ENCODE results near the gene HLA-DQB1.
"Not testable (repeated sequence)": the region's sequence is repeated elsewhere in the genome, so short reads cannot be mapped to it uniquely, and the experiment has no call there.

HLA-DQB1 gene

DNA sequence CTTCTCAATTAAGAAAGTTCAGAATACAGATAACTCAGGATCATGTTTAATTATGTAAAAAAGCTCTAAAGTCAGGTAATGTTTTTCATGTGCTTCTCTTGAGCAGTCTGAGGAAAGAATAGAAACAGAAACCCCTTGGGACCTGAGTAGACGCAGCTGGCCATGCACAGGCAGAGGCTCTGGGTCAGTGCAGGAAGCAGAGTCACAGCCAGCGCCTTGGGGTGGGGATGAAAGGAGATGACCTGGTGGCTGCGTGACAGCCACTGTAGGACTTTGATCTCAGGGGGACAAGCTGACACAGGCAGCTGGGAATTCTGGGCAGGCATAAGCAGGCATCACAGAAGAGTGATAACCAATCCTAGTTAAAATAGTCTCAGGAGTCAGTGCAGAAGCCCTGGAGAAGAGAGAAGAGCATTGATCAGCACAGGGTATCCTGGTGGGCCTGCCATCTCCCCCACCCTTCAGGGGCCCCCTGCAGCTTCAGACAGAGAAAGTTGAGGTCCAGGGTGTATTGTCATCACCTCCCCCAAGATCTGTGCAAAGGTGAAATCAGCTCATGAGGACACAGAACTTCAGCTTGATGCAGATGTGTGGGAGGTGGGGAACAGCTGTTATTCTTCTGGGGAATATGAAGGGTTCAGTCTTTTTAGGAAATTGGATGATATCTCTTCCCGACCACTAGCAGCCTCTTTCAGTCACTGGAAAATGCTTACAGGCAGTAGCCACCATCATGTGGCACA, 6.4 kb downstream of the HLA-DQB1 start:
- DNase-seq, result no peak

DNA sequence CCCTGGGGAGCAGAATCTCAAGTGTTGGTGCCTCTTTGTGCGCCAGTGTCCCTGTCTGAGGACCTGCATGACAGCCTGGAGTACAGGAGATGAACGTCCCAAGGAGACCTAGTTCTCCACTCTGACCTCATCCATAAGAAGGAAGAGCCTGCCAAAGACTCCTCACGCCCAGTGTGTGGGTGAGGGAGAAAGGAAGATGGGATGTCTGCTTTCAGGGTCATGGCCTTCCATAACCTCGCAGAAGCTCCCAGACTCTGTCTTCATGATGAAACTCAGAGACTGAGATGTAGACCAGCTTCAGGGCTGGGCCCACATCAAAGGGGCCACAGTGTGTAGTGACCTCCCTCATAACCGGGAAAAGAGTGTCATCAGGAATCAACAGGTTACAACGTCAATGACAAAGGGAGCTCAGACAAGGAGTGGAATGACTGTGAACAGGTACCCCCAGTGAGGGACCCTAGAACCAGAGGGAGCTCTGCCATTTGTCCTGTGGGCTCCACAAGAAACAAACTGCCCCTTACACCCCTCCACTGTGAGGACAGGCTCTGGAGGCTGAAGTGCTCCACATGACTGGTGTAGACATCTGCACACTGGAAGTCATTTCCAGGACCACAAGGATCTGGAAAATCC, 8.1 kb downstream of the HLA-DQB1 start:
- DNase-seq, result no peak

DNA sequence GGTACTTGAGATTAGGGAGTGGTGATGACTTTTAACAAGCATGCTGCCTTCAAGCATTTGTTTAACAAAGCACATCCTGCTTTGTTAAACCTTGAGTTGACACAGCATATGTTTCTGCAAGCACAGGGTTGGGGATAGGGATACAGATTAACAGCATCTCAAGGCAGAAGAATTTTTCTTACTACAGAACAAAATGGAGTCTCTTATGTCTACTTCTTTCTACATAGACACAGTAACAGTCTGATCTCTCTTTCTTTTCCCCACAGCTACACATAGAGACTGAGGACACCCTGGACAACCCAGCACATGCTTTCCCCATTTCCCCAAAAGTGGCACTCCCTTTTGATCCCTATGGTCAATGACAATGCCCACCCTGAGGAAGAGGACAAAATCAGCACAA, 8.6 kb downstream of the HLA-DQB1 start:
- DNase-seq, result not testable (repeated sequence)

DNA sequence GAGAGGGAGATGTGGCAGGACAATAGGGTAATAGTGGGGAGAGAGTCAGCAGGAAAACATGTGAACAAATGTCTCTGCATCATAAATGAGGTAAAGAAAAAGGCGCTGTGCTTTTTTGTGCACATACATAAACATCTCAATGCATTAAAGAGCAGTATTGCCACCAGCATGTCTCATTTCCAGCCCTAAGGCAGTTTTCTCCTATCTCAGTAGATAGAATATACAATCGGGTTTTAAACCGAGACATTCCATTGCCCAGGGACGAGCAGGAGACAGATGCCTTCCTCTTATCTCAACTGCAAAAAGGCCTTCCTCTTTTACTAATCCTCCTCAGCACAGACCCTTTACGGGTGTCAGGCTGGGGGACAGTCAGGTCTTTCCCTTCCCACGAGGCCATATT, 9.1 kb downstream of the HLA-DQB1 start:
- DNase-seq, result not testable (repeated sequence)

DNA sequence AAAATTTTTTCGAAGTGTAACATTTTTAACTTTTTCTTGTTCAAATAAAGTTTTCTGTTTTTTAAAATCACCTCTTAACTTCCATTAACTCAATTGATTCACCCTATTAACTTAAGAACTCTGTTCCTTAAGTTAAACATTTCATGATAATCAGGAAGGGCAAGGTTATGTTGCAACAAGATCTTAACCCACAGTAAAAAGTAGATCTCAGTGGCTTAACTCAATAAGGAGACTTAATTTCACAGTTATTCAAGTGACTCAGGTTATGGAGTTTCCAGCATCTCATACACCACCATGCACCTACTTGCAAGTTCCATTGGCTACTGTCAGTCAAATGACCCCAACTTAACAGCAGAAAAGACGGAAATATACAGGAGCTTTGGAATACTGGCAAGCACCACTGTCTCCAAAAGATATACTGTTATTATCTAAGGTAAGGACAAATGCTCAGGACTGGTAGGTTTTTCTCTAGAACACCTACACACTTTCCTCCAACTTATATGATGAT, 11.2 kb downstream of the HLA-DQB1 start:
- DNase-seq, result no peak

DNA sequence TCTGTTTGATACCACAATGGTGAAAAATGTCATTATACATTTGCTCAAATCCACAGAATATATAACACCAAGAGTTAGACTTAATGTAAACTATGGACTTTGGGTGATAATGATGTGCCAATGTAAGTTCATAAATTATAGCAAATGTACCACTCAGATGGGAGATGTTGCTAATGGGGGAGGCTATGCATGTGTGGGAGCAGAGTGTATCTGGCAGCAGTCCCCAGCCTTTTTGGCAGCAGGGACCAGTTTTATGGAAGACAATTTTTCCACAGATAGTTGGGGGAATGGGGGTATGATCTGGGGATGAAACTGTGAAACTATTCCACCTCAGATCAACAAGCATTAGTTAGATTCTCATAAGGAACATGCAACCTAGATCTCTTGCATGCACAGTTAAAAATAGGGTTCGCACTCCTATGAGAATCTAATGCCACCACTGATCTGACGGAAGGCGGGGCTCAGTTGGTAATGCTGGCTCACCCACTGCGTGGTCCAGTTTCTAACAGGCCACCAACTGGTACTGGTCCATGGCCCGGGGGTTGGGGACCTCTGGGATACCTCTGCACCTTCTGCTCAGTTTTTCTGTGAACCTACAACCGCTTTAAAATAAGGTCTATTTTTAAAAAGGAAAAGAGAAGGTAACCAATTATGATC, 21.3 kb downstream of the HLA-DQB1 start:
- DNase-seq, result no peak

DNA sequence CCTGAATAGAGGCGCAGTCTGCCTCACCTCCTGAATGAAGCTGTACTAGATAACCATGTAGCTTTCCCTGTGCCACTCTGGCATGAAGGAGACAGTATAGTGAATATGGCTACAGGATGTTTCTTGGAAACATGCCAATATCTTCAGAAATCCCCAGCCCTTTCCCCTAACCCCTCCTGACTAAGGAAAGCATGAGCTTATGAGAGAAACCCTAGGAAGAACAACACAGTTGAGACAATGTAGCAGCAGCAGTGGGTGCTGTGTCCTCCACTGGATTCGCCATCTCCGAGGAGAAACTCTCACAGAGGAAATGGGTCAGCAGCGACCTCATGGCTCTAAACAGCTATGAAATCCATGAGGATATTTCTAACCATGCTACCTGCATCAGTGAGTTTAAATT, 22.6 kb downstream of the HLA-DQB1 start:
- no peak for DNase-seq

DNA sequence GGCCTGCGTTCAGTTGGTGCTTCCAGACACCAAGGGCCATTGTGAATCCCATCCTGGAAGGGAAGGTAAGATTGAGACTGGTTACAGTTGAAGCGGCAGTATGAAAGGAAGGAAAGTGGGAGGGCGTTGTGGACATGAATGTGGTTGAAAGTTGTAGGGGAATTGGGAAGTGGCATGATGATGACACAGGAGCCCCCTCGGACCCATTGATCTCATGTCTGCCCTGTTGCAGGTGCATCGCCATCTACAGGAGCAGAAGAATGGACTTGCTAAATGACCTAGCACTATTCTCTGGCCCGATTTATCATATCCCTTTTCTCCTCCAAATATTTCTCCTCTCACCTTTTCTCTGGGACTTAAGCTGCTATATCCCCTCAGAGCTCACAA, 23.7 kb downstream of the HLA-DQB1 start:
- no peak for DNase-seq

DNA sequence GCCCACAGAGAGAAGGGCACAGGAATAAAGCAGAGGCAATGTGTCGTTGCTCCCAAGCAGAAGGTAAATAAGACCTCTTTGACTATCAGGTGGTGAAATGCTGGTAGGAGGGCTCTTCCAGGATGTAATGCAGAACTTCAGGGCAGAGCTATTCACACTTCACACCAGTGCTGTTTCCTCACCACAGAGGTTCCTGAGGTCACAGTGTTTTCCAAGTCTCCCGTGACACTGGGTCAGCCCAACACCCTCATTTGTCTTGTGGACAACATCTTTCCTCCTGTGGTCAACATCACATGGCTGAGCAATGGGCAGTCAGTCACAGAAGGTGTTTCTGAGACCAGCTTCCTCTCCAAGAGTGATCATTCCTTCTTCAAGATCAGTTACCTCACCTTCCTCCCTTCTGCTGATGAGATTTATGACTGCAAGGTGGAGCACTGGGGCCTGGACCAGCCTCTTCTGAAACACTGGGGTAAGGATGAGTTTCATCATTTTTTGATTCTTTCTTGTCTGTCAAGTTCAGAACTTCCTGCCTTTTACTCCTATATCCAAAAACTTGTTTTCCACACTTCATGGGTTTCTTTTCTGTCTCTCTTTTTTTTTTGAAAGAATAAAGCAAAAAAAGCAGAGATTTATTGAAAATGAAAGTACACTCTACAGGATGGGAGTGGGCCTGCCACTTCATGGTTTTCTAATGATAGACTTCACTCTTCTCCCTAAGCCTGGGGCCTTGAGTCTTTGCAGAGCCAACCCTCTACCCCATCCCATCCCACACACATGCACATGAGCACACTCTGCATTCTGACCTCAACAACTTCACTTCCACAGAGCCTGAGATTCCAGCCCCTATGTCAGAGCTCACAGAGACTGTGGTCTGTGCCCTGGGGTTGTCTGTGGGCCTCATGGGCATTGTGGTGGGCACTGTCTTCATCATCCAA, 24.4 kb downstream of the HLA-DQB1 start:
- DNase-seq, result not testable (repeated sequence)

DNA sequence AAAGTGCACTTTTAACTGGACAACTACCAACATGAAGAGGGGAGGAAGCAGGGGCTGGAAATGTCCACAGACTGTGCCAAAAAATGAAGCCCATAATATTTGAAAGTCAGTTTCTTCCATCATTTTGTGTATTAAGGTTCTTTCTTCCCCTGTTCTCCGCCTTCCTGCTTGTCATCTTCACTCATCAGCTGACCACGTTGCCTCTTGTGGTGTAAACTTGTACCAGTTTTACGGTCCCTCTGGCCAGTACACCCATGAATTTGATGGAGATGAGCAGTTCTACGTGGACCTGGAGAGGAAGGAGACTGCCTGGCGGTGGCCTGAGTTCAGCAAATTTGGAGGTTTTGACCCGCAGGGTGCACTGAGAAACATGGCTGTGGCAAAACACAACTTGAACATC, 25.3 kb downstream of the HLA-DQB1 start:
- no peak for DNase-seq

DNA sequence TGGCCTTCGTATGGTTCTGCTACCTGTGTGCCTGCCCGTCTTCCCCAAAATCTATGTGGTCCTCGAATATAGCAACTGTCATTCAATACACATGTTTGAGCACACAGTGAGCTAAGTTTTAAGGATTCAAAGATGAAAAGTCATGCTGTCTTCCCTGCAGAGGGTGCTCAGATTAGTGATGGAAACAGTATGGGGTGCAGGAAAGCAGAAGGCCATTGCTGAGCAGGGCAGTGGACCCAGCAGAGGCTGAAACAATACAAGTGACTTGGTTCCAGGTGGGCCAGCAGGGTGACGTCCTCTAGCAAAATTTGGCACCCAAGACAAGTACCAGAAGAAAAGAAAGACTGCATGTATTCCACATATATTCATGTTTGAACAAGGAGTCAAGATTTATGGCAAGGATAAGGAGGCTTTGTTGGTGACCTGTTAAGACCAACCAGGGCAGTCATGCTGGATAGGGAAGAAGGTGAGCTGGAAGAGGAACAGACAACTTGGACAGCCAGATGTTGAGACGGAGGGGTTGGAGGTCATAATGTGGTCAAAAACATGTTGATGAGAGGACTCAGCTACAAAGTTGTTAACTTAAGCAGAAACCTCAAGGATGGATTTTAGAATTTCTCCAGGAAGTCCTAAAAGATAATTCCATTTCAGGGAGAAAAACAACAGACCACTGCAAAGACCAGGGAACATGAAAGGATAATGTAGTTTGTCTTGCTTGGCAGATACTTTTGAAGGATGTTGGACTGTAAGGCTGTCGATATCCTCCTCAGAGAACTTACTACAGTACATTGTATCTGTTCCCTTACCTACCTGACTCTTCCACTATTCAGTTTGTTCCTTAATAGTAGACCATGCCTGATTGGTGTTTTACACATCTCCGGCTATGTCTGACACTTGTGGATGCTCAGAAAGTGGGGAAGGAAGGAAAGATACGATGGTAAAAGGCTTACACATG, 26.7 kb downstream of the HLA-DQB1 start:
- DNase-seq, result no peak

DNA sequence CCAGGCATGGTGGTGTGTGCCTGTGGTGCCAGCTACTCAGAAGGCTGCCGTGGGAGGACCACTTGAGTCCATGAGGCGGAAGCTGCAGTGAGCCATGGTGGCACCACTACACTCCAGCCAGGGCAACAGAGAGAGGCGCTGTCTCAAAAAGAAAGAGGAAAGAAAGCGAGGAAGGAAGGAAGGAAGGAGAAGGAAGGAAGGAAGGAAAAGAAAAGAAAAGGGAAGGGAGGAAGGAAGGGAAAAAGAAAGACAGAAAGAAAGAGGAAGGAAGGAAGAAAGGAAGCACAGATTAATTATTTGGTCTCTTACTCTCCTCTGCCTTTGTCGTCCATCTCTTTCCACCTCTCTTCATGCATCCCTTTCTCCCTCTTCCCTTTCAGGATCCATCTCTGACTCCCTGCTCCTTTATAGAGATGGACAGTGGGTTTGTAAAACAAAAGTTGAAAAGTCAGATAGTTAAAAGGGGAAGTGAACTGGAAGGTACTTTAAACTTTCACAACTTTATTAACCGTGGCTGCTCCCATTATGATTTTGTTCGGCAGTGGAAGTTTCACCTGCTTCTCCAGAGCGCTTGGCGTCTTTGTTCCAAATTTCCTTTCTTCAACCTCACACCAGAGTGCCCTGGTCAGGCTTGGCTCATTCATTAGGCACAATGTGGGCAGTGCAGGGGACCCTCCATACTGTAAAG, 27.8 kb downstream of the HLA-DQB1 start:
- no peak for DNase-seq

DNA sequence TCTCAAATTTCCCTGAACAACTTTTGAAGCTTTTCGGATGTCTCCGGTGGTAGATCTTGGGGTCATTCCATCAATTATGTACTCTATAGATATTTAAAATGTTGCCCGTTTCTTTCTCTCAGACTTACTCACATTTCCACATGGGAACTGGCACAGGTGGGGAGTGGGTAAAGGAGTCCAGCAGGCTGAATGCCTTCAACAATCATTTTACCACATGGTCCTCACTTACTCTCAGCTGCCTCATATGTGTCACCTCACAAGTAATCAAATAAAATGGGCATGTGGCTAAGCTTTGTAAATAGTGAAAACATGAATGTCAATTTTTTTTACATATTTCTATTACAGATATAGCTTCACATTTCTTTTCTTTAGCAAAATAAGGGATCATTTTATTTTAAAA, 28.6 kb downstream of the HLA-DQB1 start:
- no peak for DNase-seq

DNA sequence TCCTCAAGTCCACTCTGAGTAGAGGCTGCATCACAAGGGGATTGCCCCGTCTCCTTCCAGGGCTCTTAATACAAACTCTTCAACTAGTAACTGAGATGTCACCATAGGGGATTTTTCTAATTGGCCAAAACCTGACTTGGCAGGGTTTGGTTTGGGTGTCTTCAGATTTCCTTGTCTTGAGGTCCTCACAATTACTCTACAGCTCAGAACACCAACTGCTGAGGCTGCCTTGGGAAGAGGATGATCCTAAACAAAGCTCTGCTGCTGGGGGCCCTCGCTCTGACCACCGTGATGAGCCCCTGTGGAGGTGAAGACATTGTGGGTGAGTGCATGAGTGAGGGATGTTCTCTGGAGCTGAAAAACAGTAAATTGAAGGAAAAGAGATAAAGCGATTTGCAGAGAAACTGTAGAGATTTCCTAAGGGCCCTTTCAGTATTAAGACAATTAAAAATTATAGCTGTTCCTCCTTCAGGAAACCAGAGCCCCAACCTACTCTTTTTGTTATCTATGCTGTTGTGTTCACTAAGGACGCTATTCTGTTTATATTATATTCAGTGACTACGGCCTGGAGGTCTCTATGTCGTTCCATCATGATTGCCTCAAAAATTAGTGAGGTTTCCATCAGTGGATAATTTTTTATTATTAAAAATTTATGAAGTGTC, 29.1 kb downstream of the HLA-DQB1 start, which contains the start of gene HLA-DQA1:
Gene HLA-DQA1, plus strand, starts transcription at position 188 of the 662 bp plus-strand sequence. Its CDS starts 53 bp downstream, at position 241.
- DNase-seq, result no peak

DNA sequence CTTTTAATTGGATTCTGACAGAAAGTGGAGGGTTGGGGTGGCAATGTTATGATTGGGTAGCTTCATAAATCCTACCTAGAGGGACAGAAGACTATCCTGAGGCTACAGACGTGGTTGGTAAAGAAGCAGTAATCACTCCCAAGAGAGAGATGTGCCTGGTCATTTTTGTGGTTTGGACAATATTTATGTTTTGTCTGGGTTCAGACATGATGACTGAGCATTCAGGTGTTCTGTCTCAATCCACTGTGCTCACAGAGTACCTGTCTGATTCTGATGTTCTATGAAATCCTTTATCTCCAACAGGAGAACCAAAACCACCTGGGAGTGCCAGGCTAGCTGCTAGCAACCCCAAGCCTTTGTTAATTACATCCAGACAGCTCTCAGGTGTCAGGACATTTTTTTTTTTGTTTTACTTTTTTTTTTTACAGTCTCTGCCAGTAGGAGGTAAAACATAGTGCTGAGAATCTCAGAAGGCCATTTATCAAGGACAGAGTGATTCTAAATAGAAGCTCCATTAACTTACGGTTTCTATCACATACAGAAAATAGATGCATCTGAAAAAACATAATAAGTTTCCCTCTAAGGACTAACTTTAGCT, 30.8 kb downstream of the HLA-DQB1 start:
- no peak for DNase-seq

DNA sequence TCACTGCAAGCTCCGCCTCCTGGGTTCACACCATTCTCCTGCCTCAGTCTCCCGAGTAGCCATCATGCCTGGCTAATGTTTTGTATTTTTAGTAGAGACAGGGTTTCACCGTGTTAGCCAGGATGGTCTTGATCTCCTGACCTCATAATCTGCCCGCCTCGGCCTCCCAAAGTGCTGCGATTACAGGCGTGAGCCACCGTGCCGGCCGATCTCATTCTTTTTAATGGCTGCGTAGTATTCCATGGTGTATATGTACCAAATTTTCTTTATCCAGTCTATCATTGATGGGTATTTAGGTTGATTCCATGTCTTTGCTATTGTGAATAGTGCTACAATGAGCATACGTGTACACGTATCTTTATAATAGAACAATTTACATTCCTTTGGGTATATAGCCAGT, 36.7 kb downstream of the HLA-DQB1 start:
- DNase-seq, result not testable (repeated sequence)

DNA sequence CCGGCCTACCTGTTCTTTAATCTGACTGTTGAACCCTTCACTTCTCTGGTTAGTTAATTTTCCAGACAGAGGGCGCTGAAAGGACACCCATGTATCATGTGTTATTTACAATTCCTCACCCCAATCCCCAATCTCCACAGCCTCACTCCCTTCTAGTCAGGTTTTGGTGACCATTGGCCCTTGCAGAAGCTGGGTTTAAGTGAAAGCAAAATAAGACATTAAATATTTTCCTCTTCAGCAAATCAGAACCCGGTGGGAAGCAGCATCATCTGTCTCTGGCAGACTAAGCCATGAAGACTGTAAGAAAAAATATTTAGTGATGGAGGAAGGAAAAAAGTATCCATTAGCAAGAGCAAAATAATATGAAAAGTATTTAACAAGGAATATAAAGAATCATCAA, 38.6 kb downstream of the HLA-DQB1 start:
- DNase-seq, result no peak

DNA sequence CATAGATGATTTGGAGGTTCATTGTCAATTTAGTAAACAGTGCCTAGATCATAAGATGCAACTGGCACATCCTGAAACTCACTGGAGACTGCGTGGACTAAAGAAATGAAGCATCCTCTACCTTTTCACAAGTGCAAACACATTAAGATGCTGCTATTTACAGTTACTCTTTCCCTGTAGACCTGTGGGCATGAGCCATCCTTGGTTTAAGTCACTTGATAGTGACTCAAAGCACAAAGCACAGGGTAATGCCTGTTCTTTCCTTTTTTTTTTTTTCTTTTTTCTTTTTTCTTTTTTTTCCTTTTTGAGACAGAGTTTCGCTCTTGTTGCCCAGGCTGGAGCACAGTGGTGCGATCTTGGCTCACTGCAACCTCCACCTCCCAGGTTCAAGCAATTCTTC, 39.2 kb downstream of the HLA-DQB1 start:
- no peak for DNase-seq

DNA sequence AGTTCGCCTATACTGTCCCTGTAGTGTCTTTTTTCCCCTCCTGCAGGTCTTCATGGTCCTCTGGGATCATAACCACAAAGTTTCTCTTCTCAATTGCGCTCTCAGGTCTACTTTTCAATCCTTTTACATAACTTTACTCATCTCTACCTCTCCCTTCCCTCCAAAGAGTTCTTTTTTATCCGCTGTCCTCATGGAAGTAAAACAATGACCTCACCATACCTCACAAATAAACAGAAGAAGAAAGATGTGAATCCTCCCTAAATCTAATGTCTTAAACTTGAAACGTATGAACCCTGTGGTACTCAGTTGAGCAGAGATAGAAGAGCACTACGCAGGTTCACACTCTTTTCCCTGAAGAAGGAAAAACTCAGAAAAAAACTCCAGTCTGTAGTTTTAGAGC, 41.3 kb downstream of the HLA-DQB1 start:
- DNase-seq, result no peak

DNA sequence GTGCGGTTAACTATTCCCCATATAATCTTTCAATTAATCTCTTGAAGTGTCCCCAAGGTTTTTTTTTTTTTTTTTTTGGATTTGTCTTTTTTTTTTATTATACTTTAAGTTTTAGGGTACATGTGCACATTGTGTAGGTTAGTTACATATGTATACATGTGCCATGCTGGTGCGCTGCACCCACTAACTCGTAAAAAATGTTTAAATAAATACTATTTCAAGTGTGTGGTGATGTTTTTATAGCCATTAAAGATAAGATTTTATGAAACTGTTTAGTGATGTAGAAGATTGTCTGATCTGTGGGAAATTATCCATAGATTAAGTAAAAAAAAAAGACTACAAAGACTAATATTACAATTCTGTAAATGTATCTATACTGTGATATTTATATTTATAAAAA, 41.9 kb downstream of the HLA-DQB1 start:
- DNase-seq, result no peak
